GM21717 (cell line): Measurements from ENCODE around the gene KDM5B.
"Not testable (repeated sequence)": the region's sequence is repeated elsewhere in the genome, so short reads cannot be mapped to it uniquely, and the experiment has no call there.

Experiments used
- ATAC-seq: cut with Tn5 transposase; IDR thresholded peaks from one replicate; pipeline ENCODE4 v1.9.1; 2021; ENCODE audit warnings: mild to moderate bottlenecking, moderate library complexity; ENCODE audit not compliant: unreplicated experiment

The KDM5B gene

GRCh38 chr1:202807926-202808757, at the start of gene KDM5B:
Gene KDM5B (minus strand): TSS chr1:202808421. CDS start chr1:202808305, 116 bp downstream.
- no peak for ATAC-seq

DNA sequence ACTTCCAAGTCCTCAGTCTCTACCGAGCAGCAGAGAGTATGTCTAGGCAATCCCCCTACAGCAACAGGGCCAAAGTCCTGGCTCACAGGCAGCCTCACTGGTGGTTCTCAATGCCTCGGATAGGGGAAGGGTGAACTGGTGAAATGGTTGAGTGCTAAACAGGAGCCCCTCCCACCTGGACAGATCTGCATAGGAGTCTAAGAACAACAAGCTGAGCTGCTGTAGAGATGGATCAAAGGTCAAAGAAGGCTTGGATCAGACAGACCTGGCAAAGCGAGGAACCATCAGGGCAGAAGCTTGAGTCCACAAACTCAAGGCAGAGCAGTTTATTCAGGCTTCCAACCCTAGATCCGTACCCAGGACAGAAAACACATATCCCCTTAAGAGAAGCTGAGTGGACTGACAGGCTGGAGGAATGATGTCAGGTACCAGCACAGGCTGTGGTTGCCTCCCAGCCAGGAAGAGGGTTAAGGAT, 49.0 kb upstream of the KDM5B start:
- no peak for ATAC-seq

DNA sequence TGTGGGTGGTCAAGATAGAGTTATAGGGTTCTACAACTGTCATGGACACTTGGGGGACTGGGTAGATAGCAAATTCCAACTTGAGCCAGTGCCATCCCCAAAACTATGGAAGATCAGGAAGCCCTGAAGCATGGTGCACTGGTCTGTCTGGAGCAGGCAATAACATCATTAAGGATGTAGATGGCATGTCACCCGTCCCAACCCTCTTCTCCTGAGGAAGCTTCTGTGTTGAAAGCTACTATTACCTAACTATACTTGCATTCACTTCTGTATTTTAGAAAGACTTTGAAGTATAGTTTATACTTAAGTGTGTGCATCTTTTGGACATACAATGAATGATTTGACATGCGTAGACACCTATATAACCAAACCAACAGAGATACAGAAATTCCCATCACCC, 47.8 kb upstream of the KDM5B start:
- ATAC-seq = no peak

DNA sequence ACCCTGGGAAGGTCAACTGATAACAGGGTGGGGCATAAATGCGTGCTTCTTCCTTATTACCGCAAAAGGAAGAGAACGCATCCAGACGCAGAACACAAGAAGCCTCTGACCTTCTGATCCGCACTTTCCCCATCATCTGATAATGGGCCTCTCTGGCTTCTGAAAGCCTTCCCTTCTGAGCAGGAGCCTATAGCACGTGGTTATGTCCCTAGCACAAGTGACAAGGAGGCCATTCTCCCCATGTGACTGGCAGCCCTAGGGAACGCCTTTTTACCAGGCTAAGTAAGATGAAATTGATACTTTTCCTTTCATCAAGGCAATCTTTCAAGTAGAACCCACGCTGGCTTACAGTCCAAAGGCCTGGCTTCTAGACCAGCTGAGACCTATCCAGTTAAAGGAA, 46.6 kb upstream of the KDM5B start:
- ATAC-seq = no peak

GRCh38 chr1:202852163-202852904, 44.1 kb upstream of the KDM5B start:
- no peak for ATAC-seq

DNA sequence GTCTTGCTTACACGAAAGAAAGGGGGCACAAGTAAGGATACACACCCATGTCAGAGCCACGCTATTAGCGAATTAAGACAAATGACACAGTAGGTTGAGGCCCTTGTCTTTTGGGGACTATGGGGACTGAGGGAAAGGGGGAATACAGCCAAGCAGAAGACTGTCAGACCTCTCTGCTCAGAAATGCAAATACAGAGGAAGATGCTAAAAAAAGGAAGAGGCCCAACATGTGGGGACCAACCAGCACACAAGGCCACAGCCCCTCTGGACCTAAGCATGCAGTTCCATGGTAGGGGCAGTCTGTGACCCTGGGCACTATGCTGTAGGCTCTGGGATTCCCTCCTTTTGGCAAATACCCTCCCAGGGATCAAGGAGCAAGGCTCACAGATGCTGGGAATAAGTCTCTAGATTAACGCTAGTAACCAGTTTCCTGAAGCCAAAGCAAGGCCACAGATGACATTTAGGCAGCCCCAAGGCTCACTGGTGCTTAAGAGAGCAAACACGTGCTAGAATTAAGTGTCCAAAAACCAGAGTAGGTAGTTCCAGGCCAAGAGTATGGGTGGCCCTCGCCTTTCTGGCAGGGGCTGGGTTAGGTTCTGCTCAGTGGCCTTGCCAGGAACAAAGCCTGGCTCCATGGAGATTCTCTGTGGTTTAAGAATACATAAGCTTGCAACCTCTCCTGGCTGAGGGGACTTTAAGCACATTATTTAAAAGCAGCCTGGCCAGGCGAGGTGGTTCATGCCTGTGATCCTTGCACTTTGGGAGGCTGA, 42.6 kb upstream of the KDM5B start:
- no peak for ATAC-seq

DNA sequence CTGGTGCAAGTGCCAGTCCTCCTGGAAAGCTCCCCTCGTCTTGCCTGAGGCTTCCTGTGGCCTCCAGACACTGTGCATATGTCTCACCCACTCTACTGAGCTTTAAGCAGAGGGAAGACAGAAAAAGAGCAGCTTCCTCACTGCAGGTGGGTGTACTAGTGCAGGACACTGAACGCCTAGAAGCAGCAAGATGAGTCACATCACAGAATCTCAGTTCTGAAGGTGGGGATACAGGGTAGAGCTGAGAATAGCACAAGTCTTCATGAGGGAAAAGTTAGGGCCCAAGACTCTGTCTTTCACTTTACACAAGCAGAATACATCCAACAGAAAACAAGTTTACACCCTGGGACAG, 39.9 kb upstream of the KDM5B start:
- peak; percentile 70 for ATAC-seq

DNA sequence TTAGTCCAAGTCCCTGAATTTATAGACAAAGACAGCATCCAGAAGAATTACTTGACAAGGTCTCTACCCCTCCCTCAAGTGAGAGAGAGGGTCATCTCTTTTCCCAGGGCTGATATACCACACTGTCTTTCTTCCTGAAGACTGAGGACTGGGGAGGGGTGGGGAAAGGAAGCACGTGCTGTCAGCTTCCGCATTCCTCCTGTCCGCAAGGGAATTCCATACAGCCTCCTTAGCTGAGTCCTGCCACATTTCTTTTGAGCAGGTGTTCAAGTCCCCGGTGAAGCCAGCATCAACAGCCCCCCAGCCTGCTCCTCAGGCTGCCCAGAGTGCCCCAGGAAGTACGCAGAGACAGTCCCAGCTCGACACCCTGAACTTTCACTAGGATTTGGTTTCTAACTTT, 36.7 kb upstream of the KDM5B start:
- ATAC-seq = no peak

GRCh38 chr1:202844259-202844658, 36.0 kb upstream of the KDM5B start:
- no peak for ATAC-seq

DNA sequence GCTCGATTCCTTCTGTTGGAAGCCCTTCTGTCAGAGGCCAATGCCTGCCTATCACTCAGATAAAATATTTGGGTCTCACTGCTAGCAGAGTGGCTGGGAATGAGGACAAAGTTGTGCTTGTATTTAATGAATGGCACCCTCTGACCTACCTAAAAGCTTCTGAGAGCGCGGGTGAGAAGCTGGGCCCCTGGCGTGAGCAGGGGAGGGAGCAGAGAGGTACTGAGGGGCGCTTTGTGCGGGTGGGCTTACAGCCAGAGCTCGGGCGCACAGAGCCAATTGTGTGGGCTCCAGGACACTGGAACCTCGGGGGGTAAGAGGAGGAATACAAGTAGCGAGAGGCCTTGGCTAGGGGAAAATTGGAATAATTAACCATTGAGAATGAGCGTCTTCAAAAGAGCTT, 34.9 kb upstream of the KDM5B start:
- ATAC-seq = no peak

DNA sequence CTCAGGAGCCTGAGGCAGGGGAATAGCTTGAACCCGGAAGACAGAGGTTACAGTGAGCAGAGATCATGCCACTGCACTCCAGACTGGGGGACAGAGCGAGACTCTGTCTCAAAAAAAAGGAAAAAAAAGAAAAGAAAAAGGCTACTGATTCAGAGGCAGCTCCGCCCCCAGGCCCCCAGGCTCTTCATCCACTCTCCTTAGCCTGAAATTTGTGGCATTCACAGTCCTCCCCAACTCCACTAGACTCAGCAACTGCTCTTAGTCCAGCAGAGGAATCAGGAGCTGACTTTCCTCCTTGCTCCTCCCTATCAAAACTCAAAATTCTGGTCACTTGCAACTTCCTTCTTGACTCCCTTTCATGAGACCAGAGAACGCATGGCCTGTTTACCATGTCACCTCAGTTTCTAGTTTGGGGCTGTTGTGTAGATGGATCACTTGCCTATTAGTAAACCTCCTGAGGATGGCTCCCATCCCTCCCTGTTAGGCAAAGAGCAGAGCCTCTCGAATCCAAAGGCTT, 29.6 kb upstream of the KDM5B start:
- ATAC-seq = no peak

DNA sequence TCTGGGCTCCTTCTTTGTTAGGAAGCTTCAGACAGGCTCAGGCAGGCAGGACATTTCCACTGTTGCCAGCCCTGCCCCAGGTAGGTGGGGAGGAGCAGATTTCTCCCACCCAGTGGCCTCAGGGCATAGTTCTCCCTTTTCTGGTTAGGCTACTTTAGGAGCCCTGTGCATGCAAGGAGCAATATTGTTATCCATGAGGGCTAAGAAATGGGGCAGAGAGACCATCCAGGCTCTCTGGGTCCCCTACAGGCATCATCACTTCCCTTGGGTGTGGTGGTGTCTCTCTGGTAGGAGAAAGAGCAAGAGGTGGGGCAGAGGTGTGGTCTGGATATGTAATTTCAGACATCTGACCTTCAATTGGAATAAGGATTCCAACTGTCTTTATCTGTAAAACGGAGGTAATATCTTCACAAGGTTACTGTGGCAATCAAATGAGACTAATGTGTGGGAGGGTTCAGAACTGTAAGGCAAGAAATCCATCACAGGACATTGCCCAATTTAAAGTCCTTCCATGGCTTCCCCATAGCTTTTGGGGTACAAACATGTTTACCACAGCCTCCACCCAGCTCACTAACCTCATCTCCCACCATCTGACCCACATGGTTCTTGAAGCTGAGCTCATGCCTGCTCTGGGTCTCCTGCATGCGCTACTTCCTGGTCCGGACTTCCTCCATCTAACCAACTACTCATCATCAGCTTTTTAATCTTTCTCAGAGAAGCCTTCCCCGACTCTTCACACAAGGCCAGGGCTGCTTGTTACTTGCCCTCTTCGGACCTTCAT, 28.6 kb upstream of the KDM5B start:
- no peak for ATAC-seq

DNA sequence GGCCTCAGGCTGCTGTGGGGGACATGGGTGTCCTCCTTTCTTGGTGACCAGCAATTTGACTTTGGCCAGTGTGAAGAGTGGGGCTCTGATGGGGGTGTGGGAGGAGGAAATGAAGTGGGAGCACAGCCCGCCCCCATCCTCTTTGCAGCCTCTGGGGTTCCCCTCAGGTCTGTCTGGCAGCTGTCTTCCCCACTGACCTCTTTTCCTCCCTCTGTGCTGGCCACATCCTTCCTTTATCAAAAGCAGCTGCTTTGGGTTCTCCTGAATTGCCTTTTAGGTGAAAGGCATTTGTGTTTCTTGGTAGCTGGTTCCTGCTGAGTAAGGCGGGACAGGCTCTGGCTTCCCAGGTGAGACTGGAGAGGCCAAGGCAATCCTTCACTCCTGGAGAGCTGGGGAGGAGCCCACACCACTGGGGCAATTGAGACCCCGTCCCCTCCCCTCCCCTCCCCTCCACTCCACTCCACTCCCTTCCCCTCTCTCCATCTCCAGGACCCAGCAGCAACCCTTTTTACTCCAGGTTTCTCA, 27.4 kb upstream of the KDM5B start:
- no peak for ATAC-seq

GRCh38 chr1:202834771-202835547, 26.7 kb upstream of the KDM5B start:
- ATAC-seq = no peak

GRCh38 chr1:202831906-202832305, 23.7 kb upstream of the KDM5B start:
- no peak for ATAC-seq

- ATAC-seq = not testable (repeated sequence)
Observed at GRCh38 chr1:202829223-202829622, 21.0 kb upstream of the KDM5B start.

DNA sequence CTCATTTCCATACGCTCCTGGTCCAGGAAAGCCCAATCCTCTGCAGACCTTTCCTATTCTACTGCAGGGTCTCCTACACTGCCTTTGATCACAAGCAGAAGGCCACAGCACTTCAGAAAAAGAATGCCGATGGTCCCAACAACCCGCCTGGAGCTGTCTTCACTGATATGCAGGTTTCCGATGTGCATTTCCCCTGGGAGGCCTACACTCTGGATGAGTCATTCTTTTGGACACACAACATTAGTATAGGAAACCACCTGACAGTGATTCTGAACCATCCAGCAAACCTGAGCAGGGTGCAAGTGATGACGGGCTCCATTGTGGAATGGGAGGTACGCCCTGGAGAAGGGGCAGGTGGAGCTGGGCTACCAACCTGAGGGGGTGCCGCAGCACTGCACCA, 17.5 kb upstream of the KDM5B start:
- no peak for ATAC-seq

GRCh38 chr1:202821467-202821866, 13.2 kb upstream of the KDM5B start:
- no peak for ATAC-seq

GRCh38 chr1:202818819-202819218, 10.6 kb upstream of the KDM5B start:
- ATAC-seq = no peak
